ENCODE data around the gene NPTN.

DNA sequence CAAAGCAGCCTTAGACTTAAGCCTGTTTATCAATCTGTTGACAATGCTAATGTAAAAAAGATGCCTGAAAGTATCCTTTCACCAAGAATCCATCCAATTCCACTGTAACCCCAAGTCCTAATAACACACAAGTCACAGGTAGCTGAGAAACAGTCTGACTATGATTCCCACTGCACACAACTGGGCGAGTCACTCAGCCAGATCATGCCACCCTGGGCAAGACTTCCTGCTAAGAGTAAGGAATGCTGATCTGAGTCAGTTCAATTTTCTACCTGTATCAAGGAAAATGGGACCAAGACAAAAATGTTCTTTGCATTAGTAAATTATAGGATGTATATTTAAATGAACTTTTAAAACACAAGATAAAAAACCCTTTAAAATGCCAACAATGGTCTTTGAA, 33.3 kb downstream of the NPTN start:
- no peak for TF ChIP-seq CTCF (IDR thresholded peaks at IDR 0.05)
- TF ChIP-seq POLR2AphosphoS5 (IDR thresholded peaks at IDR 0.05; ENCODE audit: low read depth, low read length) = no peak
- no peak for TF ChIP-seq TCF7L2 (IDR thresholded peaks at IDR 0.05; ENCODE audit: low read depth, low read length)
- no peak for TF ChIP-seq SIN3A (IDR thresholded peaks at IDR 0.05; ENCODE audit: borderline replicate concordance, insufficient read depth, low read depth, low read length)
- TF ChIP-seq REST (IDR thresholded peaks at IDR 0.05; ENCODE audit: insufficient read depth in 1 of 2, low read depth in 2 of 2, low read length in 1 of 2) = no peak
